Stimulated activated naive B cell treated with anti-CD40 and anti-IgM and Interleukin-4, amounts not matched to agents 10 μg/mL and 1 μg/mL and 100 μg/mL, for 72 hours (primary cell): ENCODE measurements around the gene AMACR.
"Not testable (repeated sequence)": the region's sequence is repeated elsewhere in the genome, so short reads cannot be mapped to it uniquely, and the experiment has no call there.

Experiments
- ATAC-seq, 2 donors: fragments of 150-1000 bp; cut with Tn5 transposase; replicated peaks; 2 replicates each; pipeline ENCODE4 v1.10.0; 2021; ENCODE audit warnings: moderate library complexity in 1 of 2
- DNase-seq: peaks from one replicate; pipeline ENCODE4 v3.0.0; 2021
- H3K27ac Mint-ChIP-seq: one replicate; pipeline ENCODE4 v1.8.0; 2022; ENCODE audit warnings: mild to moderate bottlenecking, mixed read lengths
- H3K27me3 Mint-ChIP-seq, 2 donors: one replicate each; pipeline ENCODE4 v1.8.0; 2022; ENCODE audit warnings: mixed read lengths in 2 of 2
- H3K36me3 Mint-ChIP-seq, 2 donors: one replicate each; pipeline ENCODE4 v1.8.0; 2022; ENCODE audit warnings: mixed read lengths in 2 of 2, mild to moderate bottlenecking in 1 of 2
- H3K4me1 Mint-ChIP-seq, 2 donors: one replicate each; pipeline ENCODE4 v1.8.0; 2022; ENCODE audit warnings: mixed read lengths in 2 of 2, mild to moderate bottlenecking in 1 of 2
- H3K4me3 Mint-ChIP-seq, 2 donors: one replicate each; pipeline ENCODE4 v1.8.0; 2022; ENCODE audit warnings: mild to moderate bottlenecking in 2 of 2, mixed read lengths in 2 of 2, moderate library complexity in 1 of 2
- H3K9me3 Mint-ChIP-seq, 2 donors: one replicate each; pipeline ENCODE4 v1.8.0; 2022; ENCODE audit warnings: mixed read lengths in 2 of 2, mild to moderate bottlenecking in 1 of 2

AMACR gene

GRCh38 chr5:34042321-34042720, 34.5 kb upstream of the AMACR start:
- DNase-seq (no peak), ATAC-seq (peak; percentile 53 to 58)
- H3K4me1 Mint-ChIP-seq = peaks cover 11 to 25% of the 10 kb centered on the region in 2 donors
- H3K27ac Mint-ChIP-seq = peak overlapping the region; percentile 33
- H3K9me3 Mint-ChIP-seq = no peaks in the 10 kb centered on the region
- H3K27me3 Mint-ChIP-seq = no peaks in the 10 kb centered on the region
- peaks cover 0 to 8% of the 10 kb centered on the region in 2 donors for H3K36me3 Mint-ChIP-seq
- H3K4me3 Mint-ChIP-seq = no peak overlapping the region

GRCh38 chr5:34041247-34041972, 33.6 kb upstream of the AMACR start:
- no peaks in the 10 kb centered on the region for H3K9me3 Mint-ChIP-seq
- H3K4me3 Mint-ChIP-seq = no peak overlapping the region
- no peak for ATAC-seq
- H3K27me3 Mint-ChIP-seq = no peaks in the 10 kb centered on the region
- H3K36me3 Mint-ChIP-seq = peaks cover 0 to 12% of the 10 kb centered on the region in 2 donors
- H3K27ac Mint-ChIP-seq = no peak overlapping the region
- H3K4me1 Mint-ChIP-seq = peaks cover 11 to 25% of the 10 kb centered on the region in 2 donors
- DNase-seq = no peak

- no peak overlapping the region for H3K27ac Mint-ChIP-seq
- no peaks in the 10 kb centered on the region for H3K9me3 Mint-ChIP-seq
- no peaks in the 10 kb centered on the region for H3K27me3 Mint-ChIP-seq
- H3K4me1 Mint-ChIP-seq = peaks cover 11 to 25% of the 10 kb centered on the region in 2 donors
- no peak for DNase-seq
- peaks cover under 1 to 15% of the 10 kb centered on the region in 2 donors for H3K36me3 Mint-ChIP-seq
- H3K4me3 Mint-ChIP-seq = no peak overlapping the region
- ATAC-seq = no peak
Observed at GRCh38 chr5:34040472-34040871, 32.6 kb upstream of the AMACR start.

GRCh38 chr5:34039398-34040157, 31.7 kb upstream of the AMACR start:
- Mint-ChIP-seq H3K27me3 (no peaks in the 10 kb centered on the region), H3K9me3 (no peaks in the 10 kb centered on the region), H3K36me3 (peaks cover 1 to 21% of the 10 kb centered on the region in 2 donors), H3K4me3 (no peak overlapping the region), H3K4me1 (peaks cover 11 to 25% of the 10 kb centered on the region in 2 donors), H3K27ac (no peak overlapping the region)
- ATAC-seq = no peak
- DNase-seq = no peak

- H3K27ac Mint-ChIP-seq = no peak overlapping the region
- no peaks in the 10 kb centered on the region for H3K9me3 Mint-ChIP-seq
Observed at GRCh38 chr5:34038838-34039237, 31.0 kb upstream of the AMACR start.

GRCh38 chr5:34038390-34038789, 30.5 kb upstream of the AMACR start:
- Mint-ChIP-seq H3K27me3 (no peaks in the 10 kb centered on the region), H3K36me3 (peaks cover 3 to 25% of the 10 kb centered on the region in 2 donors), H3K9me3 (no peaks in the 10 kb centered on the region), H3K4me3 (no peak overlapping the region), H3K27ac (no peak overlapping the region), H3K4me1 (peaks cover 11 to 20% of the 10 kb centered on the region in 2 donors)
- DNase-seq = no peak
- no peak for ATAC-seq

More at GRCh38 chr5:34038838-34039237, 31.0 kb upstream of the AMACR start:
- ATAC-seq = no peak
- Mint-ChIP-seq H3K27me3 (no peaks in the 10 kb centered on the region), H3K4me3 (no peak overlapping the region), H3K4me1 (peaks cover 11 to 25% of the 10 kb centered on the region in 2 donors), H3K36me3 (peaks cover 1 to 23% of the 10 kb centered on the region in 2 donors)
- DNase-seq = no peak

- DNase-seq = no peak
- no peak for ATAC-seq
- Mint-ChIP-seq H3K36me3 (peaks cover 8 to 29% of the 10 kb centered on the region in 2 donors), H3K4me3 (no peak overlapping the region), H3K4me1 (peaks cover 6 to 14% of the 10 kb centered on the region in 2 donors), H3K27ac (no peak overlapping the region), H3K9me3 (no peaks in the 10 kb centered on the region), H3K27me3 (no peaks in the 10 kb centered on the region)
Observed at GRCh38 chr5:34037726-34038125, 29.9 kb upstream of the AMACR start.

GRCh38 chr5:34035756-34036155, 27.9 kb upstream of the AMACR start:
- no peaks in the 10 kb centered on the region for H3K27me3 Mint-ChIP-seq
- no peaks in the 10 kb centered on the region for H3K9me3 Mint-ChIP-seq
- no peaks in the 10 kb centered on the region for H3K4me1 Mint-ChIP-seq
- no peak for ATAC-seq
- no peak overlapping the region for H3K27ac Mint-ChIP-seq
- peaks cover 15 to 35% of the 10 kb centered on the region in 2 donors for H3K36me3 Mint-ChIP-seq
- DNase-seq = no peak
- H3K4me3 Mint-ChIP-seq = no peak overlapping the region

- H3K9me3 Mint-ChIP-seq = no peaks in the 10 kb centered on the region
- ATAC-seq = no peak
- peaks cover 15 to 35% of the 10 kb centered on the region in 2 donors for H3K36me3 Mint-ChIP-seq
- H3K4me1 Mint-ChIP-seq = no peaks in the 10 kb centered on the region
- no peak overlapping the region for H3K4me3 Mint-ChIP-seq
- no peak for DNase-seq
- no peaks in the 10 kb centered on the region for H3K27me3 Mint-ChIP-seq
- H3K27ac Mint-ChIP-seq = no peak overlapping the region
Observed at GRCh38 chr5:34034534-34035327, 26.9 kb upstream of the AMACR start.

- Mint-ChIP-seq H3K27ac (no peak overlapping the region), H3K27me3 (no peaks in the 10 kb centered on the region)
Observed at GRCh38 chr5:34031966-34032365, 24.1 kb upstream of the AMACR start.

GRCh38 chr5:34031117-34031516, 23.3 kb upstream of the AMACR start:
- H3K4me1 Mint-ChIP-seq = no peaks in the 10 kb centered on the region
- no peaks in the 10 kb centered on the region for H3K27me3 Mint-ChIP-seq
- DNase-seq = no peak
- H3K4me3 Mint-ChIP-seq = no peak overlapping the region
- H3K27ac Mint-ChIP-seq = no peak overlapping the region
- peaks cover 18 to 37% of the 10 kb centered on the region in 2 donors for H3K36me3 Mint-ChIP-seq
- no peaks in the 10 kb centered on the region for H3K9me3 Mint-ChIP-seq
- no peak for ATAC-seq

More at GRCh38 chr5:34031966-34032365, 24.1 kb upstream of the AMACR start:
- Mint-ChIP-seq H3K9me3 (no peaks in the 10 kb centered on the region), H3K4me1 (no peaks in the 10 kb centered on the region), H3K4me3 (no peak overlapping the region), H3K36me3 (peaks cover 17 to 35% of the 10 kb centered on the region in 2 donors)
- DNase-seq = no peak
- no peak for ATAC-seq

GRCh38 chr5:34030585-34030984, 22.7 kb upstream of the AMACR start:
- H3K27me3 Mint-ChIP-seq, DNase-seq, H3K9me3 Mint-ChIP-seq, H3K27ac Mint-ChIP-seq, H3K4me1 Mint-ChIP-seq, ATAC-seq, H3K4me3 Mint-ChIP-seq: not testable (repeated sequence)
- H3K36me3 Mint-ChIP-seq = peaks cover 21 to 40% of the 10 kb centered on the region in 2 donors

- no peak overlapping the region for H3K4me3 Mint-ChIP-seq
- no peak for ATAC-seq
- no peak for DNase-seq
- peaks cover 19 to 38% of the 10 kb centered on the region in 2 donors for H3K36me3 Mint-ChIP-seq
- H3K4me1 Mint-ChIP-seq = no peaks in the 10 kb centered on the region
- H3K27ac Mint-ChIP-seq = no peak overlapping the region
- no peaks in the 10 kb centered on the region for H3K27me3 Mint-ChIP-seq
- H3K9me3 Mint-ChIP-seq = no peaks in the 10 kb centered on the region
Observed at GRCh38 chr5:34030048-34030447, 22.2 kb upstream of the AMACR start.

- Mint-ChIP-seq H3K4me3 (no peak overlapping the region), H3K27ac (no peak overlapping the region), H3K27me3 (no peaks in the 10 kb centered on the region), H3K4me1 (no peaks in the 10 kb centered on the region), H3K36me3 (peaks cover 20 to 30% of the 10 kb centered on the region in 2 donors), H3K9me3 (no peaks in the 10 kb centered on the region)
- ATAC-seq = no peak
- no peak for DNase-seq
Observed at GRCh38 chr5:34028349-34028748, 20.5 kb upstream of the AMACR start.
